Cardiac septum (tissue), 1 donor: ENCODE results near the gene SH3PXD2B. TPM values are rescaled to one million over a fixed set of nuclear protein-coding genes. Genes with fewer than 3 reads are reported as not detected.

Experiments
- DNase-seq: peaks from one replicate; pipeline ENCODE4 v3.0.0-alpha.2; 2020; ENCODE audit warnings: low spot score
- intact Hi-C: fragments of 100-400 bp; cut with DNase I; formaldehyde crosslinking; loops from one replicate; pipeline ENCODE4 v1.14.0; 2022
- long read RNA-seq: library from polyadenylated mRNA; unstranded; transcript quantifications from one replicate; pipeline ENCODE4 v2.0.0, GENCODE V29; 2021
- total RNA-seq: library from RNA; stranded (reverse); fragmentation: NEBNext Ultra II Directional; extraction: Animal tissue kit (Norgen Biotek cat#: 25700); gene quantifications from one replicate; pipeline ENCODE4 v1.2.1, GENCODE V29; 2021
- donor health status: DM: no; HTN: no; CAD: no.

Gene SH3PXD2B
- 5.1 TPM for total RNA-seq
- long read RNA-seq, full-length matches to known transcripts, result 2 of 9 reads
- long read RNA-seq, partial matches to known transcripts, result 4 of 9 reads
- long read RNA-seq, other reads (novel, unspliced or antisense), result 3 of 9 reads

- peak; percentile 79 for DNase-seq
Observed at GRCh38 chr5:172454358-172455086, at the start of gene SH3PXD2B. TSS of gene SH3PXD2B (minus strand) at chr5:172454525. CDS start at chr5:172454352, 173 bp downstream.

GRCh38 chr5:172502969-172503368 is 48.6 kb upstream of the SH3PXD2B start:
- DNase-seq, result peak; percentile 70

More at GRCh38 chr5:172454358-172455086, at the start of gene SH3PXD2B:
- intact Hi-C loops, result loop anchor here (5.0 kb wide), 1 partner anchor 172 kb away; the partner anchor contains the start of gene UBTD2

GRCh38 chr5:172502410-172502809 is 48.1 kb upstream of the SH3PXD2B start:
- DNase-seq, result peak; percentile 22
- intact Hi-C loops, result no loop called here

More at GRCh38 chr5:172502969-172503368, 48.6 kb upstream of the SH3PXD2B start:
- intact Hi-C loops, result no loop called here

- intact Hi-C loops, result no loop called here
- DNase-seq, result peak; percentile 49
Observed at GRCh38 chr5:172501708-172502320, 47.5 kb upstream of the SH3PXD2B start.

GRCh38 chr5:172499287-172499686 is 45.0 kb upstream of the SH3PXD2B start:
- intact Hi-C loops, result loop anchor here (5.0 kb wide), 1 partner anchor 143 kb away; the partner anchor contains the start of gene NEURL1B
- peak; percentile 46 for DNase-seq

GRCh38 chr5:172498431-172499129 is 44.3 kb upstream of the SH3PXD2B start:
- intact Hi-C loops, result loop anchor here (5.0 kb wide), 1 partner anchor 144 kb away; the partner anchor contains the start of gene NEURL1B
- peak; percentile 70 for DNase-seq

- peak; percentile 43 for DNase-seq
- intact Hi-C loops, result loop anchor here (5.0 kb wide), 1 partner anchor 145 kb away; the partner anchor contains the start of gene NEURL1B
Observed at GRCh38 chr5:172497591-172498255, 43.4 kb upstream of the SH3PXD2B start.

GRCh38 chr5:172496671-172497371 is 42.5 kb upstream of the SH3PXD2B start:
- intact Hi-C loops, result loop anchor here (5.0 kb wide), 1 partner anchor 145 kb away; the partner anchor contains the start of gene NEURL1B
- DNase-seq, result peak; percentile 82

GRCh38 chr5:172494630-172495505 is 40.5 kb upstream of the SH3PXD2B start:
- DNase-seq, result peak; percentile 72
- intact Hi-C loops, result loop anchor here (5.0 kb wide), 1 partner anchor 147 kb away; the partner anchor contains the start of gene NEURL1B

GRCh38 chr5:172493906-172494305 is 39.6 kb upstream of the SH3PXD2B start:
- peak; percentile 35 for DNase-seq
- intact Hi-C loops, result no loop called here

- intact Hi-C loops, result no loop called here
- peak; percentile 38 for DNase-seq
Observed at GRCh38 chr5:172493461-172493860, 39.1 kb upstream of the SH3PXD2B start.

GRCh38 chr5:172493002-172493401 is 38.7 kb upstream of the SH3PXD2B start:
- DNase-seq, result peak; percentile 73

GRCh38 chr5:172492097-172492840 is 37.9 kb upstream of the SH3PXD2B start:
- intact Hi-C loops, result no loop called here
- peak; percentile 44 for DNase-seq

More at GRCh38 chr5:172493002-172493401, 38.7 kb upstream of the SH3PXD2B start:
- intact Hi-C loops, result no loop called here

GRCh38 chr5:172491481-172491880 is 37.2 kb upstream of the SH3PXD2B start:
- peak; percentile 53 for DNase-seq
- intact Hi-C loops, result no loop called here

GRCh38 chr5:172490514-172491461 is 36.5 kb upstream of the SH3PXD2B start:
- peak; percentile 70 for DNase-seq
- intact Hi-C loops, result no loop called here

GRCh38 chr5:172488221-172488620 is 33.9 kb upstream of the SH3PXD2B start:
- DNase-seq, result peak; percentile 65
- intact Hi-C loops, result no loop called here
